GM18858 (cell line): Measurements from ENCODE around the gene ARHGAP11B.
A peak's percentile ranks its signal among the peaks of the same experiment; 100 is the strongest.
"Not testable (repeated sequence)": the region's sequence is repeated elsewhere in the genome, so short reads cannot be mapped to it uniquely, and the experiment has no call there.

Source experiments
- ATAC-seq: cut with Tn5 transposase; IDR thresholded peaks from one replicate; pipeline ENCODE4 v1.9.1; 2021; ENCODE audit not compliant: unreplicated experiment

The ARHGAP11B gene

DNA sequence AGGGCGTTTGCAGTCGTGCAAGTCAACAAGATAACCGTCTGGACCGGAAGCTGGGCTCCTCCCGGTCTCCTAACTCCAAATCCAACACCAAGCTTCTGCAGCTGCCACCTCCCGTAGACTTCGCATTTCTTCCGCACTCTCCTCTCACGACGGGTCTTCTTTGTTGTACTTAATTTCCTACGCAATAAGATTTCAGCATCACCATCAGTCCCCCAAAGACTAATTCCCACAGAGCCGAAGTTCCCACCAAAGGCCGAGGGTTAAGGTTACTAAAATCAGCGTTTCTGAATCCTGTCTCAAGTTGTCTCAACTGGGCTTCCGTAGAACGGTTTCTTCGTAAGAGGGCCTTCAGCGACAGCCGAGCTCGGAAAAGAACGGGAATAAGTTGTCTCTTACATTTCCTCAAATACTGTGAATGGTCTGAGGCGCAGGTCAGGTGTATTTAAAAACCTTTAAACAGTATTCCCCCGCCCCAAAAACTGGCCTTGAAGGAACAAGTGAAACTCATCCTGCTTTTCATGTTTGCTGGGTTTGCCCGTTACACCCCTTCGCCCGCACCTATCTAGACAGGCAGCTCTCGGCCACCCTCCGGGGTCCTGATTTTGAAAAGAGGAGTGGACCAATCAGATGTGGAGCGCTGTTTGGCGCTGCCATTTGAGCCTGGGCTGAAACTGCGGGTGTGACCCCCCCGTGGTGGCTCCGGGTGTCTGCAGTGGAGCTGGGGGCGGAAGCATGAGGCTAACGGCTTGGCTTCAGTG is at the start of gene ARHGAP11B:
ARHGAP11B (plus strand) TSS at position 693 of the 758 bp plus-strand sequence.
- ATAC-seq, result peak; percentile 79

DNA sequence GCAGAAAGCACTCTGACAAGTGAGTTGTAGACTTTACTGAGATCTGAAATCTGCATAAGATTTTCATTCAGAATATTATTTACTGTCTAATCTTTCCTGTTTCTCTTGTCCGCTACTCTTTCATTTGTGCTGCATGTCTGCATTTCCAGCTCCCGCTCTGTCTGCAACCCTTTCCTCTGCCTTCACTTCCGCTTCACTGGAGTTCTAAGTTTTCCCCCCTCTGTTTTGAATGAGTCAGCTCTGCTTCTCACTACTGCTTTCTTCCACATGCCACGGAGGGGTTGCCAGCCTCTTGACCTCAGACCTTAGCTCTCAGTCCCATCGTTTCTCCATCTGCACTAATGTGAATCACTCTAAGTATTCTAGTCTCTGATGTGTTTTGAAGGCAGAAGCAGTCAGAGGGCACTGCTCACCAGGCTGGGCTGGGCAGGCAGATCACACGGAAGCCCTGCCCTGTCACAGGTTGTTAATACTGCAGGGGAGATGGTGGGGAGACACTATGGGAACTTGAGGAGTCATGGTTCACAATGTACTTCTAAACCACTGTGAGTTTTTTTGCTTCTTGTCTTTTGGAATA is 46.4 kb upstream of the ARHGAP11B start:
- ATAC-seq, result not testable (repeated sequence)

GRCh38 chr15:30580716-30581115 is 45.2 kb upstream of the ARHGAP11B start:
- not testable (repeated sequence) for ATAC-seq

DNA sequence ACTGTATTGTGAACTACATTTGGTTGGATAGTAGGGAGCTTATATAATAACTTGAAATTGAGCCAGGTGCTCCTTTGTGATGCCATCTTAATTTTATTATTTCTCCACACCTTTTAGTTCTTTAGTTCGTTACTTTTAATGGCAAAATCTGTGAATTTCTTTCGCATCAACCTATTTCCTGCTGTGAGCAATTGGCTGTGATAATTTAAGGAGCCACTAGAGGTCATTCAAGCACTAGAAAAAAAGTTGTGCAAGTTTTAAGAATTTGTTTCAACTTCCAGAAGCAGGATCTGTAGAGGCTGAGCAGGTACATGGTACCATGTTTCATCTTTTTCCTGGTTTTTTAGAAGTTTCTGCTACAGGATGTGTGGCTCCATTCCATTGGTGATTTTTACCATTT is 27.0 kb upstream of the ARHGAP11B start:
- ATAC-seq, result not testable (repeated sequence)

- ATAC-seq, result not testable (repeated sequence)
Observed at GRCh38 chr15:30603796-30604195, 22.1 kb upstream of the ARHGAP11B start, which contains the start of gene GOLGA8H. Gene GOLGA8H (plus strand): TSS chr15:30604028. CDS start chr15:30604126, 98 bp downstream.

GRCh38 chr15:30612271-30612670 is 13.7 kb upstream of the ARHGAP11B start:
- ATAC-seq, result not testable (repeated sequence)

GRCh38 chr15:30621342-30621741 is 4.6 kb upstream of the ARHGAP11B start:
- ATAC-seq, result not testable (repeated sequence)

DNA sequence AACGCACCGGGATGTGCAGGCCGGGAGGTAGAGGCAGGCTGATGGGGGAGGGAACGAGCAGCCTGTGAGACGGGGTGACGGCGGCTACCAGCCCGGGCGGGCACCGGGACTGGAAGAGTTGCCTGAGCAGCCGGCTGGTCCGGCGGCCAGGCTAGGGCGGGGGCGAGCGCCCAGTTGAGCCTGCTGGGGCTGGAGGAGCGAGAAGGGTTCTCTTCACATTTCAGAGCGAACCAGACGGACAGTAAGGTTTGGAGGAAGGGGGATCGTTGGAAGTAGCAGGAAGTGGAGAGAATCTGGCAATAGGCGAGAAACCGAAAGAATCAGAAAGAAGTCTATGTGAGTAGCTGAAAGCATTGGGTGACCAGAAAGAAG is 252 bp downstream of the ARHGAP11B start:
- not testable (repeated sequence) for ATAC-seq

DNA sequence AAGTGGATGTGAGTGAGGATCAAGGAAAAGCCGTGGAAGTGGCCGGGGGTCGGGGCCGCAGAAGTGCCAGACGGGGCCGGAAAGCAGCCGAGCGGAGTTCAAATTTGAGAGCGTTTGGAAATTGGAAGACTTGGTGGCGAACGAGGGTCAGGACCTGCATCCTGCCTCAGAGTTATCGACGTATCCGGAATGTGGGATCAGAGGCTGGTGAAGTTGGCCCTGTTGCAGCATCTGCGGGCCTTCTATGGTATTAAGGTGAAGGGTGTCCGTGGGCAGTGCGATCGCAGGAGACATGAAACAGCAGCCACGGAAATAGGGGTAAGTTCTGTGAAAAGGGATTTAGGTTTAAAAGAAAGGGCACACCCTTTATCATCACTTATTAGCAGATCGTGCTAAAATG is 704 bp downstream of the ARHGAP11B start:
- not testable (repeated sequence) for ATAC-seq

- peak; percentile 88 for ATAC-seq
Observed at GRCh38 chr15:30650012-30650929, 24.3 kb downstream of the ARHGAP11B start.

DNA sequence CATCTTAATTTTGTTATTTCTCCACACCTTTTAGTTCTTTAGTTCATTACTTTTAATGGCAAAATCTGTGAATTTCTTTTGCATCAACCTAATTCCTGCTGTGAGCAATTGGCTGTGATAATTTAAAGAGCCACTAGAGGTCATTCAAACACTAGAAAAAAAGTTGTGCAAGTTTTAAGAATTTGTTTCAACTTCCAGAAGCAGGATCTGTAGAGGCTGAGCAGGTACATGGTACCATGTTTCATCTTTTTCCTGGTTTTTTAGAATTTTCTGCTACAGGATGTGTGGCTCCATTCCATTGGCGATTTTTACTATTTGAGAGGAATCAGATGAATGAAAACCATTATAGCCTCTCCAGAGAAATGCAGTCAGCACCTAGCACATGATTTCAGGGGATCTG is 35.2 kb downstream of the ARHGAP11B start:
- ATAC-seq, result not testable (repeated sequence)

DNA sequence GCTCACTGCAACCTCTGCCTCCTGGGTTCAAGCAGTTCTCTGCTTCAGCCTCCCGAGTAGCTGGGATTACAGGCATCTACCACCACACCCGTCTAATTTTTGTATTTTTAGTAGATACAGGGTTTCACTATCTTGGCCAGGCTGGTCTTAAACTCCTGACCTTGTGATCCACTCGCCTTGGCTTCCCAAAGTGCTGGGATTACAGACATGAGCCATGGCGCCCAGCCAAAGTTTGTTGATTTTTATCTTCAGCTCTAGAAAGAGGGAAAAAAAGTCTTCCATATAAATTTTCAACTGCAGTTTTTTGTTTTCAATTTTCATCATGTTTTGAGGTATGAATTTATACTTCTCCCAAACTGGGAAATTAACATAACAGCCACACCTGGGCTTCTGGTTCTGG is 43.7 kb downstream of the ARHGAP11B start:
- not testable (repeated sequence) for ATAC-seq

- no peak for ATAC-seq
Observed at GRCh38 chr15:30670056-30670455, 44.1 kb downstream of the ARHGAP11B start.

GRCh38 chr15:30671309-30671708 is 45.4 kb downstream of the ARHGAP11B start:
- ATAC-seq, result no peak

GRCh38 chr15:30675126-30675525 is 49.2 kb downstream of the ARHGAP11B start:
- ATAC-seq, result no peak

DNA sequence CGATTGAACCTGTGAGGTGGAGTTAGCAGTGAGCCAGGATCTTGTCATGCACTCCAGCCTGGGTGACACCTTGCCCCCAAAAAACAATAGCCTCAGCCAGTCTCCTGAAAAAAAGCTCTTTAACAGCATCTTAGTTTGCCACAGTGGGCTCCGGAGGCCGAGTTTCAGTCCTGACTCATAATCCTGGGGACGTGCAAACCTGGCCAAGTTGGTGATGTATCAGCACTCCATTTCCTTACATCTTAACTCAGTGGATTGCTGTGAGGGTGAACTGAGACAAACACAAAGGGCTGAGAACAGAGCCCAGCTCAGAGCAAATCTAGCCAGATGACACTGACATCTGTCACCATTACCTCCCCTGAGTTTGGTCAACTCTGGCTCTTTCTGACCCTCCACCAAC is 50.0 kb downstream of the ARHGAP11B start:
- not testable (repeated sequence) for ATAC-seq

DNA sequence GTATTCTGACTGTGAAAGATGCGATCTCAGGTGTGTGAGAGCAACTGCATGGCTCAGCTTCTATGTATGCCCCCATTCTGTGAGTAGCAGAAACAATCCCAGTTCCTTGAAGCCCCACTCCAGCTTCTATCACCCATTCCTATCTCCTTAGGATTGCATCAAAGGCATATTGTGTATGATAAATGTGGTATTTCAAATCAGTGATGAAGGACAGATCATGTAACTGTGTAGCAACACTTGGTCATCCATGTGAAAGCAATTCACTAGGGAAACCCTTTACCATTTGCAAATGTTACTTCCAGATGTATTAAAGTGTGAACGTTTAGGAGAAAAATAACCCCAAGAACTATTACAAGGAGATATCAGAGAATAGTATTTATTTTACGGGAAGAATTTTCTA is 55.1 kb downstream of the ARHGAP11B start:
- ATAC-seq, result not testable (repeated sequence)

DNA sequence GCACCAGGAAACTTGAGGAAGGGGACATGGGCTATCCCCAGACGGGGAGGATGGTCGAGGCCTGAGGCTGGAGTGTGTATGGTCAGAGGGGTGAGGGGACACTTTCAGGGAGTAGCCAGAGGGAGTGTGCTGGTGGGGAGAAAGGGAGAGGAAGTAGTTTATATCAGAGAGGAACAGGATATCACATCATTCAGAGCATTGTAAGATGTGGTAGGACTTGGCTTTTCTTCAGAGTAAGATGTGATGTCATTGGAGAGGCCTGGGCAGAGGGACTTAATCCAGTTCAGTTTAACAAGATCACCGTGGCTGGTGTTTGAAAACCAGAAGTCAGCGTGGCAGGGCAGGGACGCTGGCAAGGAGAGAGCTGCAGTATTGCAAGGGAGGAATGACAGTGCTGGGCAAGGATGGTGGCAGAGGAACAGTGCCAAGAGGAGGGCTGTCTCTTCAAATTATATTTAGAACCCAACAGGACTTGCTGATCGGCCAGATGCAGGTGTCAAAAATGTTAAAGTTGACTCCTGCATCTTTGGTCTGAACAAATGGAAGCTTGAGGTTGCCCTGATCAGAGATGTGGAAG is 59.9 kb downstream of the ARHGAP11B start:
- not testable (repeated sequence) for ATAC-seq

GRCh38 chr15:30686651-30687050 is 60.7 kb downstream of the ARHGAP11B start:
- ATAC-seq, result not testable (repeated sequence)
